Stomach (tissue), 4 donors: ENCODE results near the gene TFCP2L1.

Source experiments
- POLR2A ChIP-seq, 4 donors: fragments of 450-650 bp; IDR thresholded peaks; one replicate each; pipeline ENCODE4 v1.6.1; 2016; ENCODE audit warnings: antibody characterized with exemption in 4 of 4, control low read depth in 2 of 4, mild to moderate bottlenecking in 1 of 4, moderate library complexity in 1 of 4
- TF ChIP-seq, protein P1 (sequence below), 7 experiments: fragments of 450-650 bp in 4 of 7; fragments of 200-600 bp in 3 of 7; sonication (generic) in 3 of 7; IDR thresholded peaks; one replicate each; pipeline ENCODE4 v1.5.1; 2016 to 2019; ENCODE audit warnings: antibody characterized with exemption in 7 of 7, control low read depth in 2 of 7, mild to moderate bottlenecking in 1 of 7

DNA sequence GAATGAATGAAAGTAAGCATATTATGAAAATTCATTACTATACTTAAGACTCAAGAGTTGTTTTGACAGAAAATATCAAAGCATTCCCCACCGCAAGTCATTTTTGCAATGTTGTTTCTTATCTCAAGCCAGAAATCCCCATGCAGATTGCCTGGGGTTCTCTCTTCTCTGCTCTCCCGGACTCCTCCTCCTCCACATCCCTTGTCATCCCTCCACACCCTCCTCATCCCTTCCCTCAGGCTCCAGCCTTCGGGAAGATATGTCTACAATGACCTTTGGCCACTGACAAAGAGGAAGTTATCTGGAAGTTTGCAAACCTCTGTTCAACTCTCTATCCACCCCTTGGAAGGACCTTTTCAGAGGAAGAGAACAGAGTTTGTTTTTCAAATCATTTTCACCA lies 11.9 kb downstream of the TFCP2L1 start:
- TF ChIP-seq, protein P1, sequence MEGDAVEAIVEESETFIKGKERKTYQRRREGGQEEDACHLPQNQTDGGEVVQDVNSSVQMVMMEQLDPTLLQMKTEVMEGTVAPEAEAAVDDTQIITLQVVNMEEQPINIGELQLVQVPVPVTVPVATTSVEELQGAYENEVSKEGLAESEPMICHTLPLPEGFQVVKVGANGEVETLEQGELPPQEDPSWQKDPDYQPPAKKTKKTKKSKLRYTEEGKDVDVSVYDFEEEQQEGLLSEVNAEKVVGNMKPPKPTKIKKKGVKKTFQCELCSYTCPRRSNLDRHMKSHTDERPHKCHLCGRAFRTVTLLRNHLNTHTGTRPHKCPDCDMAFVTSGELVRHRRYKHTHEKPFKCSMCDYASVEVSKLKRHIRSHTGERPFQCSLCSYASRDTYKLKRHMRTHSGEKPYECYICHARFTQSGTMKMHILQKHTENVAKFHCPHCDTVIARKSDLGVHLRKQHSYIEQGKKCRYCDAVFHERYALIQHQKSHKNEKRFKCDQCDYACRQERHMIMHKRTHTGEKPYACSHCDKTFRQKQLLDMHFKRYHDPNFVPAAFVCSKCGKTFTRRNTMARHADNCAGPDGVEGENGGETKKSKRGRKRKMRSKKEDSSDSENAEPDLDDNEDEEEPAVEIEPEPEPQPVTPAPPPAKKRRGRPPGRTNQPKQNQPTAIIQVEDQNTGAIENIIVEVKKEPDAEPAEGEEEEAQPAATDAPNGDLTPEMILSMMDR (IDR thresholded peaks at IDR 0.05) = no peak
- TF ChIP-seq POLR2A (IDR thresholded peaks at IDR 0.05) = no peak
